Measurements from ENCODE around the gene ANXA11.

ANXA11 gene

GRCh38 chr10:80197972-80198916, 7.1 kb downstream of the ANXA11 start:
- H3K36me3 ChIP-seq: peaks cover 19% of the 10 kb centered on the region
- no peaks in the 10 kb centered on the region for H3K9me3 ChIP-seq
- peaks cover 100% of the 10 kb centered on the region in 2 experiments for H3K4me1 ChIP-seq (ENCODE audit: control insufficient read depth in 1 of 2, insufficient read depth in 1 of 2, low read depth in 1 of 2, low read length in 1 of 2)
- peak overlapping the region; percentile 91 for H3K27ac ChIP-seq
- TF ChIP-seq, protein P1, sequence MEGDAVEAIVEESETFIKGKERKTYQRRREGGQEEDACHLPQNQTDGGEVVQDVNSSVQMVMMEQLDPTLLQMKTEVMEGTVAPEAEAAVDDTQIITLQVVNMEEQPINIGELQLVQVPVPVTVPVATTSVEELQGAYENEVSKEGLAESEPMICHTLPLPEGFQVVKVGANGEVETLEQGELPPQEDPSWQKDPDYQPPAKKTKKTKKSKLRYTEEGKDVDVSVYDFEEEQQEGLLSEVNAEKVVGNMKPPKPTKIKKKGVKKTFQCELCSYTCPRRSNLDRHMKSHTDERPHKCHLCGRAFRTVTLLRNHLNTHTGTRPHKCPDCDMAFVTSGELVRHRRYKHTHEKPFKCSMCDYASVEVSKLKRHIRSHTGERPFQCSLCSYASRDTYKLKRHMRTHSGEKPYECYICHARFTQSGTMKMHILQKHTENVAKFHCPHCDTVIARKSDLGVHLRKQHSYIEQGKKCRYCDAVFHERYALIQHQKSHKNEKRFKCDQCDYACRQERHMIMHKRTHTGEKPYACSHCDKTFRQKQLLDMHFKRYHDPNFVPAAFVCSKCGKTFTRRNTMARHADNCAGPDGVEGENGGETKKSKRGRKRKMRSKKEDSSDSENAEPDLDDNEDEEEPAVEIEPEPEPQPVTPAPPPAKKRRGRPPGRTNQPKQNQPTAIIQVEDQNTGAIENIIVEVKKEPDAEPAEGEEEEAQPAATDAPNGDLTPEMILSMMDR (IDR thresholded peaks at IDR 0.05): no peak
- H3K27me3 ChIP-seq: no peaks in the 10 kb centered on the region
- peak overlapping the region; percentile 0 to 88 for H3K4me3 ChIP-seq (ENCODE audit: low read depth in 1 of 2, low read length in 1 of 2)

- Histone ChIP-seq H3K4me1 (ENCODE audit: control insufficient read depth in 1 of 2, insufficient read depth in 1 of 2, low read depth in 1 of 2, low read length in 1 of 2) (peaks cover 100% of the 10 kb centered on the region in 2 experiments), H3K27ac (peak overlapping the region; percentile 91), H3K9me3 (no peaks in the 10 kb centered on the region), H3K4me3 (ENCODE audit: low read depth in 1 of 2, low read length in 1 of 2) (no peak overlapping the region), H3K27me3 (no peaks in the 10 kb centered on the region), H3K36me3 (peaks cover 19% of the 10 kb centered on the region)
- TF ChIP-seq, protein P1 (IDR thresholded peaks at IDR 0.05): no peak
Observed at GRCh38 chr10:80196950-80197315, 8.4 kb downstream of the ANXA11 start.

GRCh38 chr10:80196270-80196949, 8.9 kb downstream of the ANXA11 start:
- TF ChIP-seq, protein P1 (IDR thresholded peaks at IDR 0.05): no peak
- H3K4me3 ChIP-seq (ENCODE audit: low read depth in 1 of 2, low read length in 1 of 2): no peak overlapping the region

DNA sequence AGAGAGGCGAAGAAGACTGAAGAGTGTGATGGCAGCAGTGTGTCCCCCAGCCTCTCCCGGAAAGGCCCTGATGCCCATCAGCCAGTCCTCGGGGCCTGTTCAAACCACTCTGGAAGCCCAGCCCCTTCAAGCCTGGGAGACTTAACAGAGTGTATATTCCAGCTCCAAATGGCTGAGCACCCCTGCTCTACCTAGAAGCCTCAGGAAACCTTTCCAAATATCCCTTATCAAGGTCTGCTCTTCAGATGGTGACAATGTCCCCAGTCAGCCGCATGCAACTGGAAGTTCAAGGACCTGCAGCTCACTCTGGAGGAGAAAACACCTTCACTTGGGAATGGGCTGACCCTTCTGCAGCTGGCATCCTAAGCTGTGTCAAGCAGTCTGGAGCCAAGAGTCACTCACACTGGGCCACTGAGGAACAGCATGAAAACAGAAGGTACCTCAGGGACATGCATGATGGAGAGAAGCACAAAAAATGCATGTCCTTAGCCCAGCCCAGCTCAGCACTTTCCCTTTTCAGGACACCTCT, 10.2 kb downstream of the ANXA11 start:
- Histone ChIP-seq H3K9me3 (no peaks in the 10 kb centered on the region), H3K36me3 (peaks cover 14% of the 10 kb centered on the region), H3K4me3 (ENCODE audit: low read depth in 1 of 2, low read length in 1 of 2) (no peak overlapping the region), H3K27ac (peak overlapping the region; percentile 91), H3K4me1 (ENCODE audit: control insufficient read depth in 1 of 2, insufficient read depth in 1 of 2, low read depth in 1 of 2, low read length in 1 of 2) (peaks cover 100% of the 10 kb centered on the region in 2 experiments), H3K27me3 (no peaks in the 10 kb centered on the region)
- TF ChIP-seq, protein P1 (IDR thresholded peaks at IDR 0.05): no peak

More at GRCh38 chr10:80196270-80196949, 8.9 kb downstream of the ANXA11 start:
- peaks cover 19% of the 10 kb centered on the region for H3K36me3 ChIP-seq
- H3K4me1 ChIP-seq (ENCODE audit: control insufficient read depth in 1 of 2, insufficient read depth in 1 of 2, low read depth in 1 of 2, low read length in 1 of 2): peaks cover 100% of the 10 kb centered on the region in 2 experiments
- no peaks in the 10 kb centered on the region for H3K9me3 ChIP-seq
- peak overlapping the region; percentile 91 for H3K27ac ChIP-seq
- H3K27me3 ChIP-seq: no peaks in the 10 kb centered on the region

DNA sequence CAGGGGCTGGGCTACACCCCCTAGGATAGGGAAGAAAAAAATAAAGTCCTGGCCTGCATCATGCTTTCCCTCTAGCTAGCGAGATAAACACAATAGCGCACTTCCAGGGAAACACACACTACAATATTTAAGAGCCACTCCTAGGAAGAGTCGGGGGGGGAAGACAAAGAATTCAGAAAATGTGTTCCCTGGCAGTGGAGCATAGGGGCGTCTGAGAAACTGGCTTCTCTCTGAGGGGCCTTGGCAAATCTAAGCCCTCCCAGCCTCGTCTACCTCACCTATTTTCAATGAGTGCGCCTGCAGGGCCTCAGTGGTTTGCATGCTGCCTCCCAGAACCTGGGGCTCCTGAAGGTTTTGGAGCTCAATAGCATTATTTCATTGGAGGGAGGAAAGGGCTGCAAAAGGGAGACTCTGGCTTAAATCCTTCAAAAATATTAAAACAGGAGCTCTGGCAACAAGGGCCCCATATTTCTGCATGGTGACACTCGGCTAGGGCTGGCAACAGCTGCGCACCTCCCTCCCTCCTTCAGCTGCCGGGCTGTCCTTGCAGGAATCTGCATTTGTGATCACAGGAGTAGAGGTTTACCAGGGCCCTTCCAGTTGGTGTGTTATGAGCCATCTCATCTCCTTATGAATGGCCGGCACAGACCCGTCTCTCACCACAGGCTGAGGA, 10.8 kb downstream of the ANXA11 start:
- TF ChIP-seq, protein P1 (IDR thresholded peaks at IDR 0.05): no peak
- Histone ChIP-seq H3K36me3 (peaks cover 14% of the 10 kb centered on the region), H3K9me3 (no peaks in the 10 kb centered on the region), H3K27ac (peak overlapping the region; percentile 91), H3K4me1 (ENCODE audit: control insufficient read depth in 1 of 2, insufficient read depth in 1 of 2, low read depth in 1 of 2, low read length in 1 of 2) (peaks cover 100% of the 10 kb centered on the region in 2 experiments), H3K4me3 (ENCODE audit: low read depth in 1 of 2, low read length in 1 of 2) (no peak overlapping the region), H3K27me3 (no peaks in the 10 kb centered on the region)
